ENCODE measurements around the gene RSRC2. TPM values are rescaled to one million over a fixed set of nuclear protein-coding genes. Genes with fewer than 3 reads are reported as not detected.
A peak's percentile ranks its signal among the peaks of the same experiment; 100 is the strongest.

The RSRC2 gene
- total and polyA plus RNA-seq, 9 of the 15 experiments (the other 6 are each of a cell fraction or from before 2014, with no cell fraction given), result 52.6 to 123 (median 80.3) TPM

DNA sequence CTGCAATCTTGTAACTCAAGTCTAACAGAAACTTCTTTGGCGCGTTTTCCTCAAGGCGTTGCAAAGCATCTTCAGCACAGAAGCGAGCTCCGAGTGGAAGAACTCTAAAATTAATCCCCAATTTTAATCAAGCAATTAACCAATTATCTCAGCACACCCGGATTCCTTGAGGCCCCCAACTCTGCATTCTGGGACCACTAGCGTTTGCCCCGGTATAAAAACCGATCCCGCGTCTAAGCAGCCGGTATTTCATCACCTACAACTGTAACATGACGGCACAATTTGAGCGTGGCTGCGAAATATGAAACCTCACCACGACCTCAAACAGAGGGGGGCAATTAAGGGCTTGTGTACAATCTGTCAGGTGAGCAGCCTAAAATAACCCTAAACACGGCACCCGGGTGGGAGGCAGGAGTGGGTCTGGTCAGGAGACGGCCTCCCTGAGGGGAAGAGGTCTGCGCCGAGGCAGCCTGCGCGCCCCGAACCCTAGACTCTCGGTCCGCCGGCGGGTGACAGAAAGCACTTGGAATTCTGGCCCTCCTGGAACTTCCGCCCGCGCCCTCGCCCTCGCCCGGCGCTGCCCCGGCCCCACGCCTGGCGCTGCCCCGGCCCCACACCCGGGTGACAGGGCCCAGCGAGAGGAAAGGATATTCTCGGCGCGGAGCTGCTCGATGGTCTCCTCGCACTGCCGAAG, 26.6 kb downstream of the RSRC2 start (continued):
- TF ChIP-seq PCBP1 (IDR thresholded peaks at IDR 0.05; ENCODE audit: low read depth, low read length, poor library complexity, severe bottlenecking) (peak; percentile 71), POLR2A (conservative IDR thresholded peaks at IDR 0.05) (no peak), TCFL5 (CRISPR knock-in tag; conservative IDR thresholded peaks at IDR 0.05) (no peak), CEBPB (tag; IDR thresholded peaks at IDR 0.05) (peak; percentile 93), MTA3 (IDR thresholded peaks at IDR 0.05; ENCODE audit: borderline replicate concordance) (no peak), BHLHE40 (IDR thresholded peaks at IDR 0.05; ENCODE audit: low read length) (no peak; the same call in 1 of the 2 replicates), IRF2 (CRISPR knock-in tag; IDR thresholded peaks at IDR 0.05) (no peak), SIN3B (IDR thresholded peaks at IDR 0.05; ENCODE audit: low read depth) (no peak), HDAC3 (IDR thresholded peaks at IDR 0.05; ENCODE audit: borderline replicate concordance, partially characterized antibody) (peak; percentile 10), ZNF134 (CRISPR knock-in tag; conservative IDR thresholded peaks at IDR 0.05) (no peak)
- TF ChIP-seq, protein P1, sequence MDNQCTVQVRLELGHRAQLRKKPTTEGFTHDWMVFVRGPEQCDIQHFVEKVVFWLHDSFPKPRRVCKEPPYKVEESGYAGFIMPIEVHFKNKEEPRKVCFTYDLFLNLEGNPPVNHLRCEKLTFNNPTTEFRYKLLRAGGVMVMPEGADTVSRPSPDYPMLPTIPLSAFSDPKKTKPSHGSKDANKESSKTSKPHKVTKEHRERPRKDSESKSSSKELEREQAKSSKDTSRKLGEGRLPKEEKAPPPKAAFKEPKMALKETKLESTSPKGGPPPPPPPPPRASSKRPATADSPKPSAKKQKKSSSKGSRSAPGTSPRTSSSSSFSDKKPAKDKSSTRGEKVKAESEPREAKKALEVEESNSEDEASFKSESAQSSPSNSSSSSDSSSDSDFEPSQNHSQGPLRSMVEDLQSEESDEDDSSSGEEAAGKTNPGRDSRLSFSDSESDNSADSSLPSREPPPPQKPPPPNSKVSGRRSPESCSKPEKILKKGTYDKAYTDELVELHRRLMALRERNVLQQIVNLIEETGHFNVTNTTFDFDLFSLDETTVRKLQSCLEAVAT (IDR thresholded peaks at IDR 0.05), result no peak; a peak in 1 of 4 replicates
- TF ChIP-seq, protein P2, sequence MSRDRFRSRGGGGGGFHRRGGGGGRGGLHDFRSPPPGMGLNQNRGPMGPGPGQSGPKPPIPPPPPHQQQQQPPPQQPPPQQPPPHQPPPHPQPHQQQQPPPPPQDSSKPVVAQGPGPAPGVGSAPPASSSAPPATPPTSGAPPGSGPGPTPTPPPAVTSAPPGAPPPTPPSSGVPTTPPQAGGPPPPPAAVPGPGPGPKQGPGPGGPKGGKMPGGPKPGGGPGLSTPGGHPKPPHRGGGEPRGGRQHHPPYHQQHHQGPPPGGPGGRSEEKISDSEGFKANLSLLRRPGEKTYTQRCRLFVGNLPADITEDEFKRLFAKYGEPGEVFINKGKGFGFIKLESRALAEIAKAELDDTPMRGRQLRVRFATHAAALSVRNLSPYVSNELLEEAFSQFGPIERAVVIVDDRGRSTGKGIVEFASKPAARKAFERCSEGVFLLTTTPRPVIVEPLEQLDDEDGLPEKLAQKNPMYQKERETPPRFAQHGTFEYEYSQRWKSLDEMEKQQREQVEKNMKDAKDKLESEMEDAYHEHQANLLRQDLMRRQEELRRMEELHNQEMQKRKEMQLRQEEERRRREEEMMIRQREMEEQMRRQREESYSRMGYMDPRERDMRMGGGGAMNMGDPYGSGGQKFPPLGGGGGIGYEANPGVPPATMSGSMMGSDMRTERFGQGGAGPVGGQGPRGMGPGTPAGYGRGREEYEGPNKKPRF (IDR thresholded peaks at IDR 0.05; ENCODE audit: low read depth, low read length), result no peak
- TF ChIP-seq, protein P3, sequence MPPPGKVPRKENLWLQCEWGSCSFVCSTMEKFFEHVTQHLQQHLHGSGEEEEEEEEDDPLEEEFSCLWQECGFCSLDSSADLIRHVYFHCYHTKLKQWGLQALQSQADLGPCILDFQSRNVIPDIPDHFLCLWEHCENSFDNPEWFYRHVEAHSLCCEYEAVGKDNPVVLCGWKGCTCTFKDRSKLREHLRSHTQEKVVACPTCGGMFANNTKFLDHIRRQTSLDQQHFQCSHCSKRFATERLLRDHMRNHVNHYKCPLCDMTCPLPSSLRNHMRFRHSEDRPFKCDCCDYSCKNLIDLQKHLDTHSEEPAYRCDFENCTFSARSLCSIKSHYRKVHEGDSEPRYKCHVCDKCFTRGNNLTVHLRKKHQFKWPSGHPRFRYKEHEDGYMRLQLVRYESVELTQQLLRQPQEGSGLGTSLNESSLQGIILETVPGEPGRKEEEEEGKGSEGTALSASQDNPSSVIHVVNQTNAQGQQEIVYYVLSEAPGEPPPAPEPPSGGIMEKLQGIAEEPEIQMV (tag; conservative IDR thresholded peaks at IDR 0.05; ENCODE audit: low read depth), result no peak
- TF ChIP-seq, protein P4, sequence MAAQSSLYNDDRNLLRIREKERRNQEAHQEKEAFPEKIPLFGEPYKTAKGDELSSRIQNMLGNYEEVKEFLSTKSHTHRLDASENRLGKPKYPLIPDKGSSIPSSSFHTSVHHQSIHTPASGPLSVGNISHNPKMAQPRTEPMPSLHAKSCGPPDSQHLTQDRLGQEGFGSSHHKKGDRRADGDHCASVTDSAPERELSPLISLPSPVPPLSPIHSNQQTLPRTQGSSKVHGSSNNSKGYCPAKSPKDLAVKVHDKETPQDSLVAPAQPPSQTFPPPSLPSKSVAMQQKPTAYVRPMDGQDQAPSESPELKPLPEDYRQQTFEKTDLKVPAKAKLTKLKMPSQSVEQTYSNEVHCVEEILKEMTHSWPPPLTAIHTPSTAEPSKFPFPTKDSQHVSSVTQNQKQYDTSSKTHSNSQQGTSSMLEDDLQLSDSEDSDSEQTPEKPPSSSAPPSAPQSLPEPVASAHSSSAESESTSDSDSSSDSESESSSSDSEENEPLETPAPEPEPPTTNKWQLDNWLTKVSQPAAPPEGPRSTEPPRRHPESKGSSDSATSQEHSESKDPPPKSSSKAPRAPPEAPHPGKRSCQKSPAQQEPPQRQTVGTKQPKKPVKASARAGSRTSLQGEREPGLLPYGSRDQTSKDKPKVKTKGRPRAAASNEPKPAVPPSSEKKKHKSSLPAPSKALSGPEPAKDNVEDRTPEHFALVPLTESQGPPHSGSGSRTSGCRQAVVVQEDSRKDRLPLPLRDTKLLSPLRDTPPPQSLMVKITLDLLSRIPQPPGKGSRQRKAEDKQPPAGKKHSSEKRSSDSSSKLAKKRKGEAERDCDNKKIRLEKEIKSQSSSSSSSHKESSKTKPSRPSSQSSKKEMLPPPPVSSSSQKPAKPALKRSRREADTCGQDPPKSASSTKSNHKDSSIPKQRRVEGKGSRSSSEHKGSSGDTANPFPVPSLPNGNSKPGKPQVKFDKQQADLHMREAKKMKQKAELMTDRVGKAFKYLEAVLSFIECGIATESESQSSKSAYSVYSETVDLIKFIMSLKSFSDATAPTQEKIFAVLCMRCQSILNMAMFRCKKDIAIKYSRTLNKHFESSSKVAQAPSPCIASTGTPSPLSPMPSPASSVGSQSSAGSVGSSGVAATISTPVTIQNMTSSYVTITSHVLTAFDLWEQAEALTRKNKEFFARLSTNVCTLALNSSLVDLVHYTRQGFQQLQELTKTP (IDR thresholded peaks at IDR 0.05; ENCODE audit: low read depth in 1 of 2, partially characterized antibody in 2 of 2), result peak in 1 of 2 experiments; percentile 44

All from K562 (cell line).